CD14-positive monocyte (primary cell): ENCODE results near the gene TMEFF1. TPM values are rescaled to one million over a fixed set of nuclear protein-coding genes. Genes with fewer than 3 reads are reported as not detected.

Source experiments
- DNase-seq, 3 donors: peaks; one replicate each; pipeline ENCODE4 v3.0.0-alpha.2; 2011 to 2022
- H2AFZ ChIP-seq: 2 replicates; pipeline ENCODE4 v1.6.0; 2012; ENCODE audit warnings: mild to moderate bottlenecking, low read depth, low read length, inconsistent platforms; ENCODE audit not compliant: insufficient read depth, poor library complexity, severe bottlenecking
- H3K27ac ChIP-seq, 2 donors: 1 replicate in 1 of 2; 2 replicates in 1 of 2; pipeline ENCODE4 v1.5.1; 2012 to 2013; ENCODE audit warnings: low read length in 2 of 2, control low read depth in 1 of 2, inconsistent platforms in 1 of 2, low read depth in 1 of 2, mild to moderate bottlenecking in 1 of 2
- H3K27me3 ChIP-seq, 2 donors: one replicate each; pipeline versions ENCODE4 v1.6.0 to v1.6.1; 2011 to 2013; ENCODE audit warnings: low read length in 2 of 2; ENCODE audit not compliant: control insufficient read depth in 2 of 2, insufficient read depth in 2 of 2
- H3K36me3 ChIP-seq, 2 donors: replicated peaks in 1 of 2; 1 replicate in 1 of 2; 2 replicates in 1 of 2; pipeline versions ENCODE4 v1.5.1 to v1.6.1; 2012 to 2013; ENCODE audit warnings: low read length in 2 of 2, control low read depth in 1 of 2, inconsistent platforms in 1 of 2, mild to moderate bottlenecking in 1 of 2; ENCODE audit not compliant: insufficient read depth in 2 of 2, control insufficient read depth in 1 of 2
- H3K4me1 ChIP-seq, 2 donors: 1 replicate in 1 of 2; 2 replicates in 1 of 2; pipeline versions ENCODE4 v1.5.1 to v1.6.1; 2012 to 2013; ENCODE audit warnings: low read length in 2 of 2, control low read depth in 1 of 2, inconsistent platforms in 1 of 2, mild to moderate bottlenecking in 1 of 2, moderate library complexity in 1 of 2; ENCODE audit not compliant: insufficient read depth in 2 of 2, control insufficient read depth in 1 of 2
- H3K4me2 ChIP-seq: replicated peaks from 2 replicates; pipeline ENCODE3; 2012; ENCODE audit warnings: low read length, moderate library complexity, mild to moderate bottlenecking; ENCODE audit not compliant: poor library complexity, severe bottlenecking; ENCODE audit errors: extremely low read depth
- H3K4me3 ChIP-seq, 3 experiments: fragments of 200-600 bp in 1 of 3; sonication (generic) in 1 of 3; replicated peaks in 1 of 3; 1 replicate in 2 of 3; 2 replicates in 1 of 3; pipeline ENCODE4 v1.5.1; 2011 to 2013; ENCODE audit warnings: low read length in 3 of 3, mild to moderate bottlenecking in 3 of 3, control low read depth in 2 of 3, low read depth in 2 of 3, inconsistent platforms in 1 of 3, moderate library complexity in 1 of 3
- H3K79me2 ChIP-seq: 2 replicates; pipeline ENCODE4 v1.6.0; 2012; ENCODE audit warnings: mild to moderate bottlenecking, control low read depth, inconsistent platforms, low read length, moderate library complexity; ENCODE audit not compliant: insufficient read depth
- H3K9ac ChIP-seq: 2 replicates; pipeline ENCODE4 v1.6.0; 2017; ENCODE audit warnings: low read length, mild to moderate bottlenecking; ENCODE audit not compliant: insufficient read depth, poor library complexity, severe bottlenecking
- H3K9me3 ChIP-seq, 2 donors: replicated peaks in 1 of 2; 1 replicate in 1 of 2; 2 replicates in 1 of 2; pipeline versions ENCODE4 v1.5.1 to v1.6.1; 2012 to 2013; ENCODE audit warnings: low read length in 2 of 2, control low read depth in 1 of 2; ENCODE audit not compliant: control insufficient read depth in 1 of 2, insufficient read depth in 1 of 2
- H4K20me1 ChIP-seq: 2 replicates; pipeline ENCODE4 v1.6.0; 2012; ENCODE audit warnings: mild to moderate bottlenecking, low read length, control low read depth, moderate library complexity; ENCODE audit not compliant: insufficient read depth
- H3K27ac Mint-ChIP-seq, 7 donors: one replicate each; pipeline ENCODE4 v1.8.0; 2020; ENCODE audit warnings: mild to moderate bottlenecking in 7 of 7, mixed read lengths in 7 of 7, moderate library complexity in 6 of 7, inconsistent platforms in 2 of 7
- H3K27me3 Mint-ChIP-seq, 3 donors: one replicate each; pipeline ENCODE4 v1.8.0; 2021 to 2022; ENCODE audit warnings: low read depth in 3 of 3, mild to moderate bottlenecking in 3 of 3, mixed read lengths in 3 of 3, moderate library complexity in 3 of 3, inconsistent platforms in 1 of 3
- H3K36me3 Mint-ChIP-seq, 2 donors: one replicate each; pipeline ENCODE4 v1.8.0; 2020; ENCODE audit warnings: mixed read lengths in 2 of 2, inconsistent platforms in 1 of 2, mild to moderate bottlenecking in 1 of 2
- H3K4me1 Mint-ChIP-seq: one replicate; pipeline ENCODE4 v1.8.0; 2020; ENCODE audit warnings: mild to moderate bottlenecking, mixed read lengths
- H3K4me3 Mint-ChIP-seq, 2 donors: one replicate each; pipeline ENCODE4 v1.8.0; 2020; ENCODE audit warnings: mild to moderate bottlenecking in 2 of 2, mixed read lengths in 2 of 2, moderate library complexity in 1 of 2
- H3K9me3 Mint-ChIP-seq, 7 donors: one replicate each; pipeline ENCODE4 v1.8.0; 2020 to 2022; ENCODE audit warnings: mixed read lengths in 7 of 7, mild to moderate bottlenecking in 6 of 7, moderate library complexity in 6 of 7, inconsistent platforms in 2 of 7
- CTCF ChIP-seq: fragments of 200-600 bp; IDR thresholded peaks from one replicate; pipeline ENCODE4 v1.8.0; 2022; ENCODE audit warnings: antibody characterized with exemption, mild to moderate bottlenecking
- WGBS: methylation state at CpG from one replicate; pipeline ENCODE4 v1.1.5; 2013; ENCODE audit warnings: missing lambda C conversion rate; ENCODE audit not compliant: insufficient coverage; 5-methylcytosine and 5-hydroxymethylcytosine counted together
- intact Hi-C, 2 donors: fragments of 100-400 bp; cut with micrococcal nuclease; formaldehyde crosslinking; loops; one replicate each; pipeline versions ENCODE4 v1.15.0 to v1.15.1; 2023
- polyA plus RNA-seq, 3 donors: library from polyadenylated mRNA; depleted of rRNA in 1 of 3; unstranded in 2 of 3; stranded (reverse) in 1 of 3; fragments of 300-500 nt in 2 of 3; fragments of >200 nt in 1 of 3; fragmentation: Illumina TruSeq in 2 of 3; gene quantifications; 1 replicate in 2 of 3; 2 replicates in 1 of 3; pipeline ENCODE4 v1.2.3, GENCODE V29; 2012 to 2021

Gene TMEFF1
- polyA plus RNA-seq, 3 donors: not detected

GRCh38 chr9:100449420-100449819, 23.5 kb upstream of the TMEFF1 start:
- no peak overlapping the region for H3K4me3 Mint-ChIP-seq
- Histone ChIP-seq H3K9me3 (no peaks in the 10 kb centered on the region), H3K4me3 (no peak overlapping the region), H3K4me2 (no peak overlapping the region), H2AFZ (no peak overlapping the region), H3K79me2 (no peaks in the 10 kb centered on the region), H4K20me1 (no peaks in the 10 kb centered on the region), H3K27ac (no peak overlapping the region), H3K9ac (no peak overlapping the region), H3K4me1 (peaks cover 0 to under 1% of the 10 kb centered on the region in 2 donors), H3K27me3 (no peaks in the 10 kb centered on the region), H3K36me3 (peaks cover 0 to 4% of the 10 kb centered on the region in 2 donors)
- peaks cover 0 to 4% (median 1%) of the 10 kb centered on the region in 3 donors for H3K27me3 Mint-ChIP-seq
- no peak overlapping the region for H3K27ac Mint-ChIP-seq
- no peak for DNase-seq
- TF ChIP-seq CTCF: no peak
- peaks cover 2% of the 10 kb centered on the region for H3K4me1 Mint-ChIP-seq
- peaks cover 0 to 7% (median 0%) of the 10 kb centered on the region in 7 donors for H3K9me3 Mint-ChIP-seq
- intact Hi-C loops: no loop called here
- H3K36me3 Mint-ChIP-seq: peaks cover 3 to 20% of the 10 kb centered on the region in 2 donors
- whole genome bisulfite sequencing: 100% methylated on average over 2 of the region's 2 CpGs

GRCh38 chr9:100452894-100453293, 20.1 kb upstream of the TMEFF1 start:
- Mint-ChIP-seq H3K4me1 (no peaks in the 10 kb centered on the region), H3K36me3 (peaks cover 2 to 11% of the 10 kb centered on the region in 2 donors), H3K27ac (no peak overlapping the region), H3K27me3 (peaks cover 0 to 4% (median 3%) of the 10 kb centered on the region in 3 donors), H3K4me3 (no peak overlapping the region), H3K9me3 (peaks cover 0 to 7% (median 0%) of the 10 kb centered on the region in 7 donors)
- H3K9me3 ChIP-seq: no peaks in the 10 kb centered on the region
- H3K36me3 ChIP-seq: peaks cover 0 to 4% of the 10 kb centered on the region in 2 donors
- intact Hi-C loops: no loop called here
- no peaks in the 10 kb centered on the region for H3K27me3 ChIP-seq
- no peak overlapping the region for H3K4me3 ChIP-seq
- H3K9ac ChIP-seq: no peak overlapping the region
- TF ChIP-seq CTCF: no peak
- no peak overlapping the region for H3K27ac ChIP-seq
- H3K4me1 ChIP-seq: no peaks in the 10 kb centered on the region
- no peak for DNase-seq
- H2AFZ ChIP-seq: no peak overlapping the region
- H3K79me2 ChIP-seq: no peaks in the 10 kb centered on the region
- WGBS: no CpG with 5 or more reads among the region's 2 CpGs
- H4K20me1 ChIP-seq: no peaks in the 10 kb centered on the region
- H3K4me2 ChIP-seq: no peak overlapping the region
